ENCODE results near the gene MEG3. TPM values are rescaled to one million over a fixed set of nuclear protein-coding genes. Genes with fewer than 3 reads are reported as not detected.

MEG3 gene
- total and polyA plus RNA-seq, 2 experiments from 2014 or later: not detected

GRCh38 chr14:100890061-100890850 is 64.3 kb downstream of the MEG3 start:
- Histone ChIP-seq H3F3A (replicated peaks; ENCODE audit: low read depth) (no peaks in the 10 kb centered on the region), H3K27ac (ENCODE audit: low read depth) (no peak overlapping the region), H3K9me2 (ENCODE audit: insufficient read depth) (no peaks in the 10 kb centered on the region), H2AFZ (no peak overlapping the region), H3K27me3 (ENCODE audit: insufficient read depth) (no peaks in the 10 kb centered on the region), H3K4me2 (no peak overlapping the region), H3K79me2 (replicated peaks; ENCODE audit: insufficient read depth) (no peaks in the 10 kb centered on the region), H3K4me3 (no peak overlapping the region), H3K36me3 (ENCODE audit: insufficient read depth) (no peaks in the 10 kb centered on the region), H3K4me1 (ENCODE audit: insufficient read depth) (no peaks in the 10 kb centered on the region; the same call in 1 of the 2 replicates), H4K20me1 (replicated peaks; ENCODE audit: insufficient read depth) (no peaks in the 10 kb centered on the region)
- peaks cover 7% of the 10 kb centered on the region for H3K27me3 Mint-ChIP-seq (ENCODE audit: insufficient read depth, low read depth, poor library complexity)
- DNase-seq (ENCODE audit: low spot score) (no peak), ATAC-seq (no peak)
- no peaks in the 10 kb centered on the region for H3K36me3 Mint-ChIP-seq (ENCODE audit: low read depth)
- no peaks in the 10 kb centered on the region for H3K9me3 Mint-ChIP-seq
- peaks cover 17% of the 10 kb centered on the region for H3K4me1 Mint-ChIP-seq
- no peak overlapping the region for H3K27ac Mint-ChIP-seq
- TF ChIP-seq STAT1 (IDR thresholded peaks at IDR 0.05; ENCODE audit: unreplicated experiment) (no peak), CTCF (conservative IDR thresholded peaks at IDR 0.05; ENCODE audit: low read depth in 2 of 2) (no peak), EZH2phosphoT487 (IDR thresholded peaks at IDR 0.05; ENCODE audit: unreplicated experiment) (no peak), ZNF331 (CRISPR knock-in tag; IDR thresholded peaks at IDR 0.05; ENCODE audit: low read depth) (no peak), ZNF462 (CRISPR knock-in tag; IDR thresholded peaks at IDR 0.05) (no peak), EZH2 (IDR thresholded peaks at IDR 0.05; ENCODE audit: low read depth, unreplicated experiment) (no peak), ETS1 (IDR thresholded peaks at IDR 0.05) (no peak), JUNB (IDR thresholded peaks at IDR 0.05; ENCODE audit: unreplicated experiment) (no peak), ZNF114 (CRISPR knock-in tag; IDR thresholded peaks at IDR 0.05) (no peak), REST (IDR thresholded peaks at IDR 0.05; ENCODE audit: unreplicated experiment) (no peak), POLR2AphosphoS5 (IDR thresholded peaks at IDR 0.05; ENCODE audit: low read depth) (no peak), NANOG (IDR thresholded peaks at IDR 0.05; ENCODE audit: borderline replicate concordance) (no peak), CREB1 (CRISPR knock-in tag; IDR thresholded peaks at IDR 0.05; ENCODE audit: low read depth) (no peak)
- no peak overlapping the region for H3K4me3 Mint-ChIP-seq

All from GM23338 (cell line).